Measurements from ENCODE around the gene KCNIP1. TPM values are rescaled to one million over a fixed set of nuclear protein-coding genes. Genes with fewer than 3 reads are reported as not detected.

Gene KCNIP1
- not detected in 2 replicates for total RNA-seq

- DNase-seq (ENCODE audit: low read depth, low spot score) = no peak
Observed at GRCh38 chr5:170503990-170504596, at the start of gene KCNIP1. Gene KCNIP1 (plus strand): TSS chr5:170504020.

- DNase-seq (ENCODE audit: low read depth, low spot score) = no peak
Observed at GRCh38 chr5:170463426-170463825, 40.4 kb upstream of the KCNIP1 start.

- no peak for DNase-seq (ENCODE audit: low read depth, low spot score)
Observed at GRCh38 chr5:170464280-170465127, 39.3 kb upstream of the KCNIP1 start.

DNA sequence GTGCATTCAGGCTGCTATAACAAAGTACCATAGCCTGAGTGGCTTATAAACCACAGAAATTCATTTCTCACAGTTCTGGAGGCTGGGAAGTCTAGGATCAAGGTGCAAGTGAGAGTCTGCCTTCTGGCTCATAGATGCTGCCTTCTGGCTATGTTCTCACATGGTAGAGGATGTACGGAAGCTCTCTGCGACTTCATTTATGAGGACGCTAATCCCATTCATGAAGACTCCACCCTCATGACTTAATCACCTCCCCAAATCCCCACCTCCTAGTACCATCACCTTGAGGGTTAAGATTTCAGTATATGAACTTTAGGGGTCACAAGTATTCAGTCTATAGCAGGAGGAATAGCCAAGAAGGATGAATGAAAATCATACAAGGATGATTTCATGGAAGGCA is 37.3 kb upstream of the KCNIP1 start:
- DNase-seq (ENCODE audit: low read depth, low spot score) = no peak

DNA sequence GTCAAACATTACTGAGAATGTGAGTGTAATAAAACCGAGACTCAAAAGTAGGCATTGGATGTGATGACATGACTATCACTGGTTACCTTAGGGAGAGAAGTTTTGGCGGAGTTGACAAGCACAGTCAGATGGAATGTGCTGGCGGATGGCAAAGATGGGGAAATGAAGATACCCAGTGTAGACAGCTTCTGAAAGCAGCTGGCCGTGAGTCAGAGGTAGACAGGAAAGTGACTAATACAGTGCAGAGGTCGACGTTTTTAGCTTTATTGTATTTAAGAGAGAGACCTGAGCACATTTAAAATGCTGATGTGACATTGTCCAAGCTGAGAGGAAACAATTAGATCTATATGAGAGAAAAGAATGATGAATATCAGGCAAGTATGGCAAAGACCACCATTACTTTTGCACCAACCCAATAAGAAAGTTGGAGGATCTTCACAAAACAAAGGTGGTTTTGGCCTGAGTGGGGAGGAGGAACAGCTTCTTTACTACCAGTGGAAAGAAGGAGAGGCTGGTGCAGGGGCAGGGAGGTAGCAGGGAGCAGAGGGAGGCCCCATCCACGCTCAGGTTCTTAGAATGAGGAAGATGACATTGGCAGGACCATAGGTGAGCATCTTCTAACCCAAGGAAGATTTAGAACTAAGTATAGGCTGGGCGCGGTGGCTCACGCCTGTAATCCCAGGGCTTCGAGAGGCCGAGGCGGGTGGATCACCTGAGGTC is 36.7 kb upstream of the KCNIP1 start:
- DNase-seq (ENCODE audit: low read depth, low spot score) = peak; percentile 78

DNA sequence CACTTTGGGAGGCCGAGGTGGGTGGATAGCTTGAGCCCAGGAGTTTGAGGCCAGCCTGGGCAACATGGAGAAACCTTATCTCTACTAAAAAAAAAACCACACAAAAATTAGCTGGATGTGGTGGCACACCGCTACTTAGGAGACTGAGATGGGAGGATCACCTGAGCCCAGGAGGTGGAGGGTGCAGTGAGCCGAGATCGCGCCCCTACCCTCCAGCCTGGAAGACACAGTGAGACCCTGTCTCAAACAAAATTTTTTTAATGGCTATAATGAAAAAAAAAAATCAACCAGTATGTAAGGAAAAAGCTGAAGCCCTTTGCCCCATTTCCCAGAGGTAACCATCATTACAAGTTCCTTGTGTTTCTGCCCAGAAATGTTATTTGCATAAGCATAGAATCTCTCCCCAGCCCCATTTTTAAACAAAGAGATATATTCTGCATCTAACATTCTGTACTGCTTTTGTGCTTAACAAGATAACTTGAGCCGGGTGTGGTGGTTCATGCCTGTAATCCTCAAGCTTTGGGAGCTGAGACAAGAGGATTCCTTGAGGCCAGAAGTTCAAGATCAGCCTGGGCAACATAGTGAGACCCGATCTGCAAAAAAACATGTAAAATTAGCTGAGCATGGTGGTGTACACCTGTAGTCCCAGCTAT is 35.1 kb upstream of the KCNIP1 start:
- DNase-seq (ENCODE audit: low read depth, low spot score) = no peak

DNA sequence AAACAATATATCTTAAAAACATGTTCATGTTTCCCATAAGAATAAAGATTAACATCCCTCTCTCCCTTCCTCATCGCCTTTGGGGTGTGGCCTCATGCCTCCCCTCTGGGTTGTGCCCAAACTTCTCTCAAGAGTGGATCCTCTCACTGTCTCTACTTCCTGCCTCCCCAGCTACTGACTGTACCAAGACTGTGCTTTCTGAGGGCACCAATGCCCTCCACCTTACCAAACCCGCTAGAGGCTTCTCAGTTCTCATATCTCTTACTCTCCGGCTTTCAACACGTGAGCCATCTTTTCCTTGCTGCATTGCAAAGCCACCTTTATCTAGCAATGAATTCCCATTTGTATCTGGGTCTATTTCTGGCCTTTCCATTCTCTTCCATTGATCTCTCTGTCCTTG is 34.4 kb upstream of the KCNIP1 start:
- DNase-seq (ENCODE audit: low read depth, low spot score) = no peak

DNA sequence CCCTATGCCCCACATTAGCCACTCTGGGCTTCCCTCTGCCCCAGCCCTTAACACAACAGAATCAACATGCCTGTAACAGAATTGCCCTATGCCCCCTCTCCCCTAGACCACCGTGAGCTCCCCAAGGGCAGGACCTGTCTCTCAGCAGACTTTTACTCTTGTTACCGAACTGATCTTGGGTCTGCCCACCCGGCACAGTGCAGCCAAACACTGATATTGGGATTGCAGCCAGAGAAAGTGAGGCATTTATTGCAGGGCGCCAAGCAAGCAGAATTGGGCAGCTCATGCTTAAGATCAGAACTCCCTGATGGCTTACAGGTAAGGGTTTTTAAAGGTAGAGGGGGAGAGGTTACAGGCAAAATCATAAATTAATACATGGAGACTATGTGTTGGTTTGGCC is 33.5 kb upstream of the KCNIP1 start:
- DNase-seq (ENCODE audit: low read depth, low spot score) = no peak

DNA sequence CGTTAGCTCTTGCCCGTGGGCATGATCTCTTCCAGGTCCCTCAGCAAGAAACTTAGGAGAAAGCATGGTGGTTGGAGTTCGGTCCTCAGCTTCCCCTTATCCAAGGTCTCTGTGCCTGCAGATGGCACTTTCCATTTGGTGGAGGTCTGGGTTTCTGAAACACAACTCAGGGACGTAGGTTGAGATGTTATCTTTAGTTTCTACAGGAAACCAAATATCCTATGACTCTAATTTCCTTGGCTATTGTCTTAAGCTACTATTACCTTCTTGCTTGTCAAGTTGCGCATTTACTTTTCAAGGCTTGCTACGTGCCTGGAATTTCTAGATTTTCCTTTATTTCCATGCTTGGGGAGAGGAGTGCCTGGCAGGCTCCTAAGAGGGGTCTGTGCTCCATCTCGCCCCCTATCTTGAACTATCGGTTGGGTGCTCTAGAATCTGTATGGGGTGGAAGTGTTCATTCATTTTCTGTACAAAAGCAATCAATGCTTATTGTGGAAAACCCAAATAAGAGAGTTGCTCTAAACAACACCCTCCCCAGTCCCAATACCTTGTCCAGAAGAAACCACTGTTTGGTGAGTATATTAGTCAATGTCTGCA is 32.9 kb upstream of the KCNIP1 start:
- DNase-seq (ENCODE audit: low read depth, low spot score) = no peak

- no peak for DNase-seq (ENCODE audit: low read depth, low spot score)
Observed at GRCh38 chr5:170471551-170472178, 32.2 kb upstream of the KCNIP1 start.

DNA sequence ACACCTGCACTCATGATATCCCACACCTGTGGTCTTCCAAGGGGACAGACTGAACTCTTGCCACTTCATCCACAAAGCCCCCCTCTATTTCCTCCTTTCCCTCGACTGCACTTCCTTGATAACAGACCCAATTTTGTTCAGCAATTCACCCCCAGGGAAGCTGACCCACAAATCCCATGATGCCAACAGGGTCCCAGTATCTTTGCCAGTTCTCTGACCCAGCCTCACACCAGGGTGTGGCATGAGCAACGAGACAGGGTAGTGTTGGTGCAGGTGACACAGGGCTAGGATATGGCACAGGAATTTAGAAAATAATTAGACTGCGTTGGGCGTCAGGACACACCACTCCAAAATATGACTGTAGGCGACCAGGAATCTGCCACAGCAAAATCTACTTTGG is 30.2 kb upstream of the KCNIP1 start:
- DNase-seq (ENCODE audit: low read depth, low spot score) = no peak

GRCh38 chr5:170474489-170475274 is 29.1 kb upstream of the KCNIP1 start:
- DNase-seq (ENCODE audit: low read depth, low spot score) = no peak

- no peak for DNase-seq (ENCODE audit: low read depth, low spot score)
Observed at GRCh38 chr5:170475294-170476000, 28.4 kb upstream of the KCNIP1 start.

- no peak for DNase-seq (ENCODE audit: low read depth, low spot score)
Observed at GRCh38 chr5:170476704-170477103, 27.1 kb upstream of the KCNIP1 start.

- no peak for DNase-seq (ENCODE audit: low read depth, low spot score)
Observed at GRCh38 chr5:170477906-170478305, 25.9 kb upstream of the KCNIP1 start.

DNA sequence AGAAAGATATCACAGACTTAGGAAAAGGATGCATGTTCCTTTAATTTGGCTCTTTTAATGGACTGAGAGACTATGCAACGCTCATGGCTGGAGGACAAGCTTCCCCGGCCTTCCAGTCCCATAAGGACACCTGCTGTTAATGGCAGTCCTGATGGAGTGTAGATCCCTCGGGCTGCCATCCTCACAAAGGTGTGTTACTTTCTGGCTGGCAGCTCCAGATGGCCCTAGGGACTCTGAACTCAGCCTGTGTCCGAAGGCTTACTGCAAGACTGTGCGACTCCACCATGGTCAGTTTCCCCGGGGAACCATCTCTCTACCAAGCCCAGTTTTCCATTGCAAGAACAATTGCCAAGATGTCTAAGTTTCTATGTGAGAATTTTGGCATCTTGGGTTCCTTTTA is 25.5 kb upstream of the KCNIP1 start:
- DNase-seq (ENCODE audit: low read depth, low spot score) = no peak

DNA sequence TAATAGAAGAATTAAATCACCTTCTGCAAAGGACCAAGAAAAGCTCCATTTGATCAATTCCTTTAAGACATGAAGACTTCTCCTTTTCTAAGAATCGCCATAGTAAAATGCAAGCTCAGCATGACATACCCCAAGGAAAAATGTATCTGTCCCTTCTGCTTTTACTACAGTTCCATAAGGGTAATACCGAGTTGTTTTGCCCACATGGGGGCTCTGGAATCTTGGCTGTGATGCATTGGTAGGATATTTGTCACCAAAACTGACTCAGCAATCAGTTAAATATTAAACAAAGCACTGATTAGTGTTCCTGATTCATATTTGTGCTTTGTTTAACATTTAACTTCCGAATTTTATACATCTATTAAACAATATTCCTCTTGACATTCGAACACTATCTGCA is 24.3 kb upstream of the KCNIP1 start:
- no peak for DNase-seq (ENCODE audit: low read depth, low spot score)

- no peak for DNase-seq (ENCODE audit: low read depth, low spot score)
Observed at GRCh38 chr5:170480260-170480659, 23.6 kb upstream of the KCNIP1 start.

DNA sequence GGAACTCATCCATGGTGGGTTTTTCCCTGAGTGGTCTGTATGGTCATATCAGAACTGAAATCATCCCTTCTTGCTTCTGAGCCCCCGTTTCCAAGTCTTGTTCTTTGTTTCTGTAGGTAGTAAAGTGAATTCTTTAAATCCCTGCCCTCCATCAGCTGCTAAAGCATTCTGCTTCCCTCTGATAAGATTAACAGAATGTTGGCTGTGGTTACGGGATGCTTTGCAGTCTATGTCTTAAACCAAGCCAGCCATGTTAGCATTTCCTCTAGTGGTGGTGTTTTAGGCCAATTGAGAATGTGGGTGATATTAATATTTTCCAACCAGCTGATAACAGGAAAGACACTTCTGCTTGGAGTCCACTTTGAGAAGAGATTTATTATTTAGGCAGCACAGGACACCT is 22.0 kb upstream of the KCNIP1 start:
- no peak for DNase-seq (ENCODE audit: low read depth, low spot score)

GRCh38 chr5:170482511-170482910 is 21.3 kb upstream of the KCNIP1 start:
- no peak for DNase-seq (ENCODE audit: low read depth, low spot score)

Data from pulmonary artery endothelial cell (primary cell).